Keratinocyte (primary cell): ENCODE measurements around the gene MRPS18B. TPM values are rescaled to one million over a fixed set of nuclear protein-coding genes. Genes with fewer than 3 reads are reported as not detected.

Source experiments
- DNase-seq: peaks from one replicate; pipeline ENCODE4 v3.0.0-alpha.2; 2011; ENCODE audit warnings: low read depth, missing footprints, low spot score
- FAIRE-seq: peaks from 2 replicates; lab custom pipeline; 2011; peaks lifted over from hg19 to GRCh38; lab: Jason Lieb, UNC
- H2AFZ ChIP-seq: 2 replicates; pipeline ENCODE4 v1.6.0; 2012; ENCODE audit warnings: low read length, control low read depth, inconsistent platforms; ENCODE audit not compliant: control insufficient read depth
- H3K27ac ChIP-seq: 2 replicates; pipeline ENCODE4 v1.5.1; 2011; ENCODE audit warnings: low read length; ENCODE audit not compliant: control insufficient read depth, insufficient read depth
- H3K27me3 ChIP-seq: 3 replicates; pipeline ENCODE4 v1.6.0; 2011; ENCODE audit warnings: low read length; ENCODE audit not compliant: control insufficient read depth, insufficient read depth; ENCODE audit errors: extremely low read depth
- H3K36me3 ChIP-seq, 2 experiments: 2 replicates in 1 of 2; 3 replicates in 1 of 2; pipeline ENCODE4 v1.5.1; 2011; ENCODE audit warnings: low read length in 2 of 2, mild to moderate bottlenecking in 1 of 2; ENCODE audit not compliant: control insufficient read depth in 2 of 2, insufficient read depth in 2 of 2; ENCODE audit errors: extremely low read depth in 1 of 2
- H3K4me1 ChIP-seq: 3 replicates; pipeline ENCODE4 v1.5.1; 2011; ENCODE audit warnings: low read length; ENCODE audit not compliant: control insufficient read depth, insufficient read depth; ENCODE audit errors: extremely low read depth
- H3K4me2 ChIP-seq: 3 replicates; pipeline ENCODE4 v1.6.0; 2011; ENCODE audit warnings: low read depth, low read length; ENCODE audit not compliant: control insufficient read depth, insufficient read depth; ENCODE audit errors: extremely low read depth
- H3K4me3 ChIP-seq, 3 experiments: fragments of 200-600 bp in 1 of 3; sonication (generic) in 1 of 3; 2 replicates in 2 of 3; 3 replicates in 1 of 3; pipeline ENCODE4 v1.5.1; 2011 to 2016; ENCODE audit warnings: low read length in 3 of 3, mild to moderate bottlenecking in 3 of 3, control low read depth in 2 of 3, inconsistent platforms in 1 of 3, low read depth in 1 of 3, mixed read lengths in 1 of 3, mixed run types in 1 of 3, moderate library complexity in 1 of 3; ENCODE audit not compliant: control insufficient read depth in 2 of 3, insufficient read depth in 2 of 3; ENCODE audit errors: extremely low read depth in 1 of 3
- H3K79me2 ChIP-seq: 2 replicates; pipeline ENCODE4 v1.6.0; 2012; ENCODE audit warnings: low read length; ENCODE audit not compliant: control insufficient read depth, insufficient read depth
- H3K9ac ChIP-seq: 3 replicates; pipeline ENCODE4 v1.6.0; 2011; ENCODE audit warnings: low read length; ENCODE audit not compliant: control insufficient read depth, insufficient read depth; ENCODE audit errors: extremely low read depth
- H3K9me1 ChIP-seq: 3 replicates; pipeline ENCODE4 v1.6.0; 2011; ENCODE audit warnings: low read length; ENCODE audit not compliant: control insufficient read depth, insufficient read depth; ENCODE audit errors: extremely low read depth
- H3K9me3 ChIP-seq: 2 replicates; pipeline ENCODE4 v1.5.1; 2012; ENCODE audit warnings: low read depth, low read length; ENCODE audit not compliant: control insufficient read depth
- H4K20me1 ChIP-seq: 3 replicates; pipeline ENCODE4 v1.6.0; 2011; ENCODE audit warnings: low read length; ENCODE audit not compliant: control insufficient read depth, insufficient read depth; ENCODE audit errors: extremely low read depth
- CTCF ChIP-seq, 3 experiments: IDR thresholded peaks in 1 of 3; conservative IDR thresholded peaks in 1 of 3; optimal IDR thresholded peaks in 1 of 3; 2 replicates in 2 of 3; 3 replicates in 1 of 3; pipeline versions ENCODE3 to v1.5.1; 2011; ENCODE audit warnings: low read length in 3 of 3, mild to moderate bottlenecking in 3 of 3, moderate library complexity in 2 of 3, control low read depth in 1 of 3, inconsistent platforms in 1 of 3; ENCODE audit not compliant: insufficient read depth in 2 of 3; ENCODE audit errors: extremely low read depth in 1 of 3
- EZH2 ChIP-seq: IDR thresholded peaks from one replicate; pipeline ENCODE4 v1.6.1; 2012; ENCODE audit warnings: inconsistent platforms, mild to moderate bottlenecking, low read length, moderate library complexity
- dilution Hi-C: fragments of 300-500 bp; cut with MboI; formaldehyde crosslinking; loops from one replicate; pipeline ENCODE4 v1.7.0; 2020; ENCODE audit warnings: low sequenced_read_pairs; ENCODE audit not compliant: extremely low pct_ligation_motif_present
- polyA plus RNA-seq, 5 experiments: library from polyadenylated mRNA; depleted of rRNA in 3 of 5; stranded (reverse) in 3 of 5; stranded (forward) in 1 of 5; unstranded in 1 of 5; fragments of >200 nt; gene quantifications; 1 replicate in 1 of 5; 2 replicates in 3 of 5; 3 replicates in 1 of 5; pipeline versions ENCODE4 v1.2.1 to v1.2.3, GENCODE V29; 2011 to 2012; ENCODE audit warnings: missing spikeins in 2 of 5, low read depth in 1 of 5, low replicate concordance in 1 of 5

MRPS18B gene
- polyA plus RNA-seq, 1 donor (not counting 4 experiments of a cell fraction or from before 2014, with no cell fraction given): 55.0 TPM

- Histone ChIP-seq H3K27ac (peak overlapping the region; percentile 55), H3K4me2 (peak overlapping the region; percentile 33), H2AFZ (no peak overlapping the region), H4K20me1 (peaks cover 16% of the 10 kb centered on the region), H3K79me2 (peaks cover 24% of the 10 kb centered on the region), H3K4me3 (peak overlapping the region in 2 of 3 experiments; percentile 23 to 38), H3K36me3 (peaks cover 27 to 58% of the 10 kb centered on the region in 2 experiments), H3K4me1 (peaks cover 28% of the 10 kb centered on the region), H3K9ac (peak overlapping the region; percentile 2), H3K9me3 (no peaks in the 10 kb centered on the region), H3K9me1 (no peaks in the 10 kb centered on the region), H3K27me3 (no peaks in the 10 kb centered on the region)
- dilution Hi-C loops: no loop called here
- TF ChIP-seq CTCF (optimal IDR thresholded peaks at IDR 0.05 in 1 of 3, IDR thresholded peaks at IDR 0.05 in 1 of 3, conservative IDR thresholded peaks at IDR 0.05 in 1 of 3; ENCODE audit: extremely low read depth in 1 of 3, insufficient read depth in 2 of 3, low read length in 3 of 3) (peak in 1 of 3 experiments; percentile 7), EZH2 (no peak)
- DNase-seq (peak; percentile 38), FAIRE-seq (peak; percentile 95)
These were observed 26.6 kb upstream of the MRPS18B start for GRCh38 chr6:30591008-30591407.

DNA sequence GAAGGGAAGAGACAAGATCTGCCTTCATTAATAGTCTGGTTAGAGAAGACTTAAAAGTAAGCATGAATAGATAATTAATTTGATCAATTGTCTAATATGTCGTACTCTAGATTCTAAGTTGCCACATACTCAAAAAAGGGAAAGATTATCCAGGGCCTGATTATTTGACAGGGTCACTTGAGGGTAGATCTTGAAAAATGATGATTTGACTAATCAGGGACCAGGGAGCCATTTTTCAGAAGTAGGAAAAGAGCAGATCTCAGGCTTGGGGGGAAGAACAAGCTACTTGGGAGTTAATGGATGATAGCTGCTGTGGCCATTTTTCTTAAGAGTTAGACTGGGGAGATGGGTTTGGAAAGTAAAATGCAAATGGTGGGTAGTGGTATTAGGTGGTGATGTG is 25.4 kb upstream of the MRPS18B start:
- Histone ChIP-seq H3K9me3 (no peaks in the 10 kb centered on the region), H3K4me1 (peaks cover 28% of the 10 kb centered on the region), H3K27me3 (no peaks in the 10 kb centered on the region), H3K27ac (peak overlapping the region; percentile 55), H3K36me3 (peaks cover 17 to 50% of the 10 kb centered on the region in 2 experiments), H4K20me1 (peaks cover 16% of the 10 kb centered on the region), H3K79me2 (peaks cover 24% of the 10 kb centered on the region), H3K4me2 (no peak overlapping the region), H2AFZ (no peak overlapping the region), H3K9ac (no peak overlapping the region), H3K9me1 (no peaks in the 10 kb centered on the region), H3K4me3 (no peak overlapping the region)
- DNase-seq: no peak
- dilution Hi-C loops: no loop called here
- no peak for FAIRE-seq
- TF ChIP-seq EZH2 (no peak), CTCF (optimal IDR thresholded peaks at IDR 0.05 in 1 of 3, IDR thresholded peaks at IDR 0.05 in 1 of 3, conservative IDR thresholded peaks at IDR 0.05 in 1 of 3; ENCODE audit: extremely low read depth in 1 of 3, insufficient read depth in 2 of 3, low read length in 3 of 3) (no peak)
